ENCODE results near the gene LCE6A. TPM values are rescaled to one million over a fixed set of nuclear protein-coding genes. Genes with fewer than 3 reads are reported as not detected.

The LCE6A gene
- polyA plus RNA-seq, 3 donors: not detected

GRCh38 chr1:152796421-152796820 lies 46.2 kb upstream of the LCE6A start, which contains the start of gene LCE1D:
TSS of gene LCE1D (plus strand) at chr1:152796721. CDS start at chr1:152797795, 1,074 bp downstream.
- H3K4me3 ChIP-seq (replicated peaks in 1 of 3; ENCODE audit: low read depth in 2 of 3, low read length in 3 of 3): no peak within 1 kb of the TSS
- H3K9ac ChIP-seq (ENCODE audit: insufficient read depth, low read length, poor library complexity, severe bottlenecking): no peak within 1 kb of the TSS
- no peak within 1 kb of the TSS for H2AFZ ChIP-seq (ENCODE audit: insufficient read depth, low read depth, low read length, poor library complexity, severe bottlenecking)
- H3K9me3 ChIP-seq (replicated peaks in 1 of 2; ENCODE audit: control insufficient read depth in 1 of 2, insufficient read depth in 1 of 2, low read length in 2 of 2): no peaks in the 10 kb centered on the region
- H3K27me3 ChIP-seq (ENCODE audit: control insufficient read depth in 2 of 2, insufficient read depth in 2 of 2, low read length in 2 of 2): no peaks in the 10 kb centered on the region
- DNase-seq: no peak
- peaks cover 0 to 3% (median 0%) of the 10 kb centered on the region in 7 donors for H3K9me3 Mint-ChIP-seq
- no peaks in the 10 kb centered on the region for H4K20me1 ChIP-seq (ENCODE audit: insufficient read depth, low read length)
- H3K27ac Mint-ChIP-seq: no peak within 1 kb of the TSS
- H3K27me3 Mint-ChIP-seq (ENCODE audit: low read depth in 3 of 3): peaks cover 2 to 14% (median 4%) of the 10 kb centered on the region in 3 donors
- no peak within 1 kb of the TSS for H3K4me2 ChIP-seq (replicated peaks; ENCODE audit: extremely low read depth, low read length, poor library complexity, severe bottlenecking)
- H3K4me3 Mint-ChIP-seq: no peak within 1 kb of the TSS
- H3K27ac ChIP-seq (ENCODE audit: low read depth in 1 of 2, low read length in 2 of 2): no peak within 1 kb of the TSS
- no peaks in the 10 kb centered on the region for H3K4me1 Mint-ChIP-seq
- H3K79me2 ChIP-seq (ENCODE audit: insufficient read depth, low read length): no peaks in the 10 kb centered on the region
- intact Hi-C loops (cut with micrococcal nuclease): no loop called here
- no peak for TF ChIP-seq CTCF (IDR thresholded peaks at IDR 0.05)
- H3K36me3 ChIP-seq (replicated peaks in 1 of 2; ENCODE audit: control insufficient read depth in 1 of 2, insufficient read depth in 2 of 2, low read length in 2 of 2): no peaks in the 10 kb centered on the region
- 67% methylated on average over 1 of the region's 3 CpGs for WGBS (ENCODE audit: insufficient coverage)
- H3K36me3 Mint-ChIP-seq: no peaks in the 10 kb centered on the region
- H3K4me1 ChIP-seq (ENCODE audit: control insufficient read depth in 1 of 2, insufficient read depth in 2 of 2, low read length in 2 of 2): no peaks in the 10 kb centered on the region

GRCh38 chr1:152801333-152801732 lies 41.3 kb upstream of the LCE6A start:
- no peaks in the 10 kb centered on the region for H3K27me3 ChIP-seq (ENCODE audit: control insufficient read depth in 2 of 2, insufficient read depth in 2 of 2, low read length in 2 of 2)
- 67% methylated on average over 1 of the region's 1 CpG for WGBS (ENCODE audit: insufficient coverage)
- Mint-ChIP-seq H3K27ac (no peak overlapping the region), H3K4me1 (no peaks in the 10 kb centered on the region), H3K4me3 (no peak overlapping the region), H3K27me3 (ENCODE audit: low read depth in 3 of 3) (peaks cover 2 to 14% (median 9%) of the 10 kb centered on the region in 3 donors), H3K9me3 (peaks cover 0 to 3% (median 0%) of the 10 kb centered on the region in 7 donors), H3K36me3 (no peaks in the 10 kb centered on the region)
- intact Hi-C loops (cut with micrococcal nuclease): no loop called here
- no peak overlapping the region for H3K27ac ChIP-seq (ENCODE audit: low read depth in 1 of 2, low read length in 2 of 2)
- no peak overlapping the region for H3K4me3 ChIP-seq (replicated peaks in 1 of 3; ENCODE audit: low read depth in 2 of 3, low read length in 3 of 3)
- H3K9me3 ChIP-seq (replicated peaks in 1 of 2; ENCODE audit: control insufficient read depth in 1 of 2, insufficient read depth in 1 of 2, low read length in 2 of 2): no peaks in the 10 kb centered on the region
- no peak for DNase-seq
- no peak overlapping the region for H2AFZ ChIP-seq (ENCODE audit: insufficient read depth, low read depth, low read length, poor library complexity, severe bottlenecking)
- H3K36me3 ChIP-seq (replicated peaks in 1 of 2; ENCODE audit: control insufficient read depth in 1 of 2, insufficient read depth in 2 of 2, low read length in 2 of 2): no peaks in the 10 kb centered on the region
- H3K4me1 ChIP-seq (ENCODE audit: control insufficient read depth in 1 of 2, insufficient read depth in 2 of 2, low read length in 2 of 2): no peaks in the 10 kb centered on the region
- no peak overlapping the region for H3K4me2 ChIP-seq (replicated peaks; ENCODE audit: extremely low read depth, low read length, poor library complexity, severe bottlenecking)
- no peaks in the 10 kb centered on the region for H4K20me1 ChIP-seq (ENCODE audit: insufficient read depth, low read length)
- no peak for TF ChIP-seq CTCF (IDR thresholded peaks at IDR 0.05)
- no peaks in the 10 kb centered on the region for H3K79me2 ChIP-seq (ENCODE audit: insufficient read depth, low read length)
- no peak overlapping the region for H3K9ac ChIP-seq (ENCODE audit: insufficient read depth, low read length, poor library complexity, severe bottlenecking)
